Measurements from ENCODE around the gene L3MBTL4. TPM values are rescaled to one million over a fixed set of nuclear protein-coding genes. Genes with fewer than 3 reads are reported as not detected.

L3MBTL4 gene
- total and polyA plus RNA-seq, 9 of the 15 experiments (the other 6 are each of a cell fraction or from before 2014, with no cell fraction given), result not detected

- H3K9me3 ChIP-seq (replicated peaks; ENCODE audit: control insufficient read depth, insufficient read depth, low read depth, low read length), result no peaks in the 10 kb centered on the region
- H3K4me3 ChIP-seq, result no peak overlapping the region
- ChIA-PET POLR2A (no interaction called here), CTCF (ENCODE audit: low intra/inter-chr PET ratio) (no interaction called here)
- no peak overlapping the region for H3K9ac ChIP-seq (ENCODE audit: insufficient read depth in 1 of 2, low read depth in 2 of 2, low read length in 2 of 2)
- H3K4me1 ChIP-seq (replicated peaks in 1 of 2; ENCODE audit: control insufficient read depth in 2 of 2, insufficient read depth in 2 of 2, low read length in 2 of 2), result no peaks in the 10 kb centered on the region
- H3K4me2 ChIP-seq (ENCODE audit: insufficient read depth, low read length), result no peak overlapping the region
- no peaks in the 10 kb centered on the region for H3K36me3 ChIP-seq (ENCODE audit: control insufficient read depth, insufficient read depth, low read length)
- intact Hi-C loops (cut with micrococcal nuclease), result no loop called here
- no peak overlapping the region for H2AFZ ChIP-seq (ENCODE audit: low read depth, low read length)
- H3K27me3 ChIP-seq (ENCODE audit: control insufficient read depth in 2 of 2, insufficient read depth in 2 of 2, low read length in 2 of 2), result no peaks in the 10 kb centered on the region
- no peaks in the 10 kb centered on the region for H3K79me2 ChIP-seq (ENCODE audit: control insufficient read depth, insufficient read depth, low read length)
- no peak overlapping the region for H3K27ac ChIP-seq (ENCODE audit: extremely low read depth, low read depth, low read length)
- in situ Hi-C loops (cut with MboI), result no loop called here
- no peaks in the 10 kb centered on the region for H3K9me1 ChIP-seq (ENCODE audit: control insufficient read depth, insufficient read depth, low read length)
- WGBS (ENCODE audit: insufficient coverage, low coverage, missing lambda C conversion rate), result 0% methylated on average over 1 of the region's 1 CpG
- FAIRE-seq, result no peak
- no peak for DNase-seq (ENCODE audit: extremely low read depth in 1 of 4, low spot score in 3 of 4)
- ATAC-seq, result no peak
- no peaks in the 10 kb centered on the region for H4K20me1 ChIP-seq (replicated peaks; ENCODE audit: control insufficient read depth, insufficient read depth, low read length)
- no TSS peak for BruUV-seq (replicated peaks)
- no peak for TF ChIP-seq EWSR1 (IDR thresholded peaks at IDR 0.05; ENCODE audit: borderline replicate concordance, low read depth, partially characterized antibody)
- TF ChIP-seq DDX20 (tag; IDR thresholded peaks at IDR 0.05; ENCODE audit: low read depth), result no peak
- no peak for TF ChIP-seq U2AF2 (optimal IDR thresholded peaks at IDR 0.05; ENCODE audit: low read depth, low read length)
- TF ChIP-seq KAT7 (CRISPR knock-in tag; IDR thresholded peaks at IDR 0.05; ENCODE audit: borderline replicate concordance), result no peak
- no peak for TF ChIP-seq MYNN (IDR thresholded peaks at IDR 0.05)
- no peak for TF ChIP-seq MYNN (CRISPR knock-in tag; IDR thresholded peaks at IDR 0.05)
- no peak for TF ChIP-seq ZKSCAN8 (CRISPR knock-in tag; IDR thresholded peaks at IDR 0.05)
- TF ChIP-seq ARID4B (CRISPR knock-in tag; IDR thresholded peaks at IDR 0.05), result no peak
- no peak for TF ChIP-seq VEZF1 (CRISPR knock-in tag; IDR thresholded peaks at IDR 0.05)
- TF ChIP-seq, protein P1, sequence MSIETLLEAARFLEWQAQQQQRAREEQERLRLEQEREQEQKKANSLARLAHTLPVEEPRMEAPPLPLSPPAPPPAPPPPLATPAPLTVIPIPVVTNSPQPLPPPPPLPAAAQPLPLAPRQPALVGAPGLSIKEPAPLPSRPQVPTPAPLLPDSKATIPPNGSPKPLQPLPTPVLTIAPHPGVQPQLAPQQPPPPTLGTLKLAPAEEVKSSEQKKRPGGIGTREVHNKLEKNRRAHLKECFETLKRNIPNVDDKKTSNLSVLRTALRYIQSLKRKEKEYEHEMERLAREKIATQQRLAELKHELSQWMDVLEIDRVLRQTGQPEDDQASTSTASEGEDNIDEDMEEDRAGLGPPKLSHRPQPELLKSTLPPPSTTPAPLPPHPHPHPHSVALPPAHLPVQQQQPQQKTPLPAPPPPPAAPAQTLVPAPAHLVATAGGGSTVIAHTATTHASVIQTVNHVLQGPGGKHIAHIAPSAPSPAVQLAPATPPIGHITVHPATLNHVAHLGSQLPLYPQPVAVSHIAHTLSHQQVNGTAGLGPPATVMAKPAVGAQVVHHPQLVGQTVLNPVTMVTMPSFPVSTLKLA (conservative IDR thresholded peaks at IDR 0.05), result no peak
- no peak for TF ChIP-seq CTCF (IDR thresholded peaks at IDR 0.05 in 2 of 3, conservative IDR thresholded peaks at IDR 0.05 in 1 of 3; ENCODE audit: insufficient read depth in 2 of 3, low read depth in 1 of 3, low read length in 3 of 3)
- TF ChIP-seq, protein P2, sequence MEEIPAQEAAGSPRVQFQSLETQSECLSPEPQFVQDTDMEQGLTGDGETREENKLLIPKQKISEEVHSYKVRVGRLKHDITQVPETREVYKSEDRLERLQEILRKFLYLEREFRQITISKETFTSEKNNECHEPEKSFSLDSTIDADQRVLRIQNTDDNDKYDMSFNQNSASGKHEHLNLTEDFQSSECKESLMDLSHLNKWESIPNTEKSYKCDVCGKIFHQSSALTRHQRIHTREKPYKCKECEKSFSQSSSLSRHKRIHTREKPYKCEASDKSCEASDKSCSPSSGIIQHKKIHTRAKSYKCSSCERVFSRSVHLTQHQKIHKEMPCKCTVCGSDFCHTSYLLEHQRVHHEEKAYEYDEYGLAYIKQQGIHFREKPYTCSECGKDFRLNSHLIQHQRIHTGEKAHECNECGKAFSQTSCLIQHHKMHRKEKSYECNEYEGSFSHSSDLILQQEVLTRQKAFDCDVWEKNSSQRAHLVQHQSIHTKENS (CRISPR knock-in tag; IDR thresholded peaks at IDR 0.05), result no peak
Observed at GRCh38 chr18:6059551-6059950, 355.2 kb downstream of the L3MBTL4 start.

Measured in K562 (cell line).